Colon (tissue), 2 donors: Measurements from ENCODE around the gene SMURF2.
"Not testable (repeated sequence)": the region's sequence is repeated elsewhere in the genome, so short reads cannot be mapped to it uniquely, and the experiment has no call there.

ENCODE experiments used
- FAIRE-seq: peaks from 2 replicates; lab custom pipeline; 2012; peaks lifted over from hg19 to GRCh38; lab: Jason Lieb, UNC
- donor health status: control.
- donor health status: control.

Gene SMURF2

GRCh38 chr17:64661976-64662773, at the start of gene SMURF2:
SMURF2 (minus strand) TSS chr17:64662307; CDS start chr17:64661880, 427 bp downstream.
- FAIRE-seq, result no peak

DNA sequence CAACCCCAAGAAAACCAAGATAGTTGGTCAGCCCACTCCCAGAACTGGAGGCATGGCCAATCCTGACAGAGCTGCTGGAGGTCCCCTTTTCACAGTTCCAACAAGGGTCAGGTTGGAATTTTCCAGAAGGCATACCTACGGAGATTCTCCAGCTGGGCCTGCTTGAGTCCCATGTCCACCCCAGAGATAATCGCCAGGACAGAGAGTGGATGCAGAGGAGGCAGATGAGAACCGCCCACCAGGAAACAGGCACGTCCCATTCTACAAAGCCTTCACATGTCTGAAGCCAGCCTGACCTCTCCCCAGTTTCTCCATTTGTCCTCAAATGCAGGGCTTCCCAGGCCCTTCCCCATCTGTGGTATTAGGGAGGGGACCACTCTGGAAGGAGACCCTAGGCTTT, 47.4 kb upstream of the SMURF2 start:
- FAIRE-seq, result no peak

- no peak for FAIRE-seq
Observed at GRCh38 chr17:64707050-64707591, 45.0 kb upstream of the SMURF2 start.

GRCh38 chr17:64706224-64707049, 44.3 kb upstream of the SMURF2 start:
- FAIRE-seq, result no peak

DNA sequence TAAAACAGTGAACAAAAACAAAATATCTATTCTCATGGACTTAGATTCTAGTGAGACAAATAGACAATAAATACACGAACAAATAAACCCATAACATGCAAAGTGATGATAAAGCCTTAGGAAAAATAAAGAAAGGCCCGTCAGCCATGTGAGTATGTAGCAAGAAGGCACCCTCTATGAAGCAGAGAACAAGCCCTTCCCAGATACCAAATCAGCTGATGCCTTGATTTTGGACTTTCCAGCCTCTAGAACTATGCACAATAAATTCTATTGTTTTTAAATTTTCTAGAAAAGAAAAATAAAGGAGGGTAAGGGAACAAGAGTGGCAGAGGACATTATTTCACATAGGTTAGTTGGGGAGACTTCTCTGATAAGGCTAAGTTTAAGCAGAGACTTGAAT, 40.7 kb upstream of the SMURF2 start:
- no peak for FAIRE-seq

- no peak for FAIRE-seq
Observed at GRCh38 chr17:64698725-64699124, 36.6 kb upstream of the SMURF2 start.

DNA sequence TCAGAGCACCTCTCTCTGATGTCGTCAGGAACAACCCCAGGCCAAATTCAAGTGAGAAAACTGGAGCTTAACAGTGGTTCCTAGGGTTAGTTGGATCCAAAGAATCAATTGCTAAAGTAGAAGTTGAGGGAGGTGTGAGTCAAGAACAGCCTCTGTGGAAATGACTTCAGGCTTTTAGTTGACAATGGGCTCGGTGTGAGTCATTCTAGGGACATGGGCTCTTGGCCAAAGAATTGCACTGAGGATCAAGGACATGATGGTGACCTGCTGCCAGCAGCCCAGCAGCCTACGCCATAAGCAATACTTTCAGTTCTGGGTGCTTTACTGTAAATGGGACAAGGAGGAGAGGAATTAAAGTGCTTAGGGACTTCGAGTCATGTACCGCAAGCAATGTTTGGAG, 32.1 kb upstream of the SMURF2 start:
- FAIRE-seq, result no peak

- no peak for FAIRE-seq
Observed at GRCh38 chr17:64692187-64692586, 30.1 kb upstream of the SMURF2 start.

GRCh38 chr17:64689106-64689505, 27.0 kb upstream of the SMURF2 start:
- no peak for FAIRE-seq

- FAIRE-seq, result no peak
Observed at GRCh38 chr17:64688481-64688880, 26.4 kb upstream of the SMURF2 start.

GRCh38 chr17:64687961-64688360, 25.9 kb upstream of the SMURF2 start:
- FAIRE-seq, result no peak

- FAIRE-seq, result no peak
Observed at GRCh38 chr17:64687376-64687775, 25.3 kb upstream of the SMURF2 start.

DNA sequence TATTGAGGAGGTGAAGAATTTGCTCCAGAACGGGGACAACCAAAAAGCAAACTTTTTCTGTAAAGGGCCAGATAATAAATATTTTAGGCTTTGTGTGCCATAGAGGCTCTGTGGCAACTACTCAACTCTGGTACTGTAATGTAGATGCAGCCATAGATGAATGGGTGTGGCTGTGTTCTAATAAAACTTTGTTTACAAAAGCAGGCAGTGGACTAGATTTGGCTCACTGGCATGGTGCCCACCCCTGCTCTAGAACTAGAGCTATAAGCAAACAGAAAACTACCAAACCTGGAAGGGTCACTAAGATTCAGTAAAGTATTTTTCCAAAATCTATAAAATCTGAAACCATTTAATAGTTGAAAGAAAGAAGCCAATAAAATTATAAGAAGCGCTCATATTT, 24.6 kb upstream of the SMURF2 start:
- no peak for FAIRE-seq

GRCh38 chr17:64685705-64686104, 23.6 kb upstream of the SMURF2 start:
- FAIRE-seq, result no peak

DNA sequence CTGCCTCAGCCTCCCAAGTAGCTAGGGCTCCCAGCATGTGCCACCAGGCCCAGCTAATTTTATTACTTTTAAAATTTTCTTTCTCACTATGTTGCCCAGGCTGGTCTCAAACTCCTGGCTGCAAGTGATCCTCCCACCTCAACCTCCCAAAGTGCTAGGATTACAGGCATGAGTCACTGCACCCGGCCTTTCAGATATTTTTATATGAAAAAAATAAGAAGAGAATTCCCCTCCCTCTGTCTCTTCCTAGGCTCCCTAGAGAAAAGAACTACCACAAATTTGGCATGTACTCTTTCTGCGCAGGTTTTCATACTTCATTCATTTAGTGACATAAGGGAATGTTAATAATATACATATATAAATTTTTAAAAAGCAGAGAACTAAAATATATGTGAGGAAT, 21.7 kb upstream of the SMURF2 start:
- no peak for FAIRE-seq

- no peak for FAIRE-seq
Observed at GRCh38 chr17:64682261-64683181, 20.4 kb upstream of the SMURF2 start.

GRCh38 chr17:64679710-64680216, 17.7 kb upstream of the SMURF2 start:
- FAIRE-seq, result no peak

- FAIRE-seq, result no peak
Observed at GRCh38 chr17:64676763-64677162, 14.7 kb upstream of the SMURF2 start.

- FAIRE-seq, result not testable (repeated sequence)
Observed at GRCh38 chr17:64670843-64671590, 8.9 kb upstream of the SMURF2 start.

- FAIRE-seq, result not testable (repeated sequence)
Observed at GRCh38 chr17:64667807-64668721, 6.0 kb upstream of the SMURF2 start.
